Measurements from ENCODE around the gene IRF3.
"Not testable (repeated sequence)": the region's sequence is repeated elsewhere in the genome, so short reads cannot be mapped to it uniquely, and the experiment has no call there.

The IRF3 gene

GRCh38 chr19:49643466-49643865 is 22.2 kb downstream of the IRF3 start:
- DNase-seq, result no peak

- DNase-seq, result no peak
Observed at GRCh38 chr19:49642492-49643035, 23.1 kb downstream of the IRF3 start.

DNA sequence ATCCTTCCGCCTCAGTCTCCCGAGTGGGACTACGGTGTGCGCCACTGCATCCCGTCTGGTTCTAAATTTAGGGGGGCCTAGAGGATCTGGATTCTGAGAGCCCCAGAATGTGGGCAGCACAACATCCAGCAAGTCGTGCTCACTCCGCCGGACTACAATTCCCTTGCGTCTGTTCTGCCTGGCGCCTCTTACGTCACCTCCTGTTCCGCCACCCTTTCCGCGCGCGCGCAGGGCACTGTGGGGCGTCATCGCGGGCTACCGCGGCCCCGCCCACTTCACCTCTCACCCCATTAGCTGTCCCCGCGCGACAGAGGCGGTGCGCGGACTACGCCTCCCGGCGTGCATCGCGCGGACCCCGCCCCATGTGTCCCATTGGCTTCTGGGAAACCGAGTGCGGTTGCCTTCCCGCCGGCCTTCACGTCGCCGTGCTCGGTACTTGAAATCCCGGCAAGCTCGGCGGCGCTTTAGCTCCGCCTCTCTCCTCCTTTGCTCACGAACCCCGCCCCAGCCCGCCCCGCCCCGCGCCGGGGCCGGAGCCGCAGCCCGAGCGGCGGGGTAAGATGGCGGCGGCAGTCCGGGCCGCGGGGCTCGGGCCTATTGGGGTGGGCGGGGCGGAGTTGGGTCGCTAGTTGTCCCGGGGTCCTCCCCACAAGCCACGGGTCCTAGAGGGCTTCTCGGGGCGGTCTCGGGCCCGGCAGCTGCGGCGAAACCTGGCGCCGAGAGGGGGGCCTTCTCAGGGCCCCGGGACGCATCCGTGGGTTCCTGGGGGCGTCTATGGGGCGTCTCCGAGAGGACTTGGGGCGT is 23.8 kb downstream of the IRF3 start, which contains the start of gene SCAF1:
Gene SCAF1 (plus strand): TSS at position 522 of the 804 bp plus-strand sequence. CDS start 2,818 bp downstream, outside the sequence.
- peak; percentile 98 for DNase-seq

DNA sequence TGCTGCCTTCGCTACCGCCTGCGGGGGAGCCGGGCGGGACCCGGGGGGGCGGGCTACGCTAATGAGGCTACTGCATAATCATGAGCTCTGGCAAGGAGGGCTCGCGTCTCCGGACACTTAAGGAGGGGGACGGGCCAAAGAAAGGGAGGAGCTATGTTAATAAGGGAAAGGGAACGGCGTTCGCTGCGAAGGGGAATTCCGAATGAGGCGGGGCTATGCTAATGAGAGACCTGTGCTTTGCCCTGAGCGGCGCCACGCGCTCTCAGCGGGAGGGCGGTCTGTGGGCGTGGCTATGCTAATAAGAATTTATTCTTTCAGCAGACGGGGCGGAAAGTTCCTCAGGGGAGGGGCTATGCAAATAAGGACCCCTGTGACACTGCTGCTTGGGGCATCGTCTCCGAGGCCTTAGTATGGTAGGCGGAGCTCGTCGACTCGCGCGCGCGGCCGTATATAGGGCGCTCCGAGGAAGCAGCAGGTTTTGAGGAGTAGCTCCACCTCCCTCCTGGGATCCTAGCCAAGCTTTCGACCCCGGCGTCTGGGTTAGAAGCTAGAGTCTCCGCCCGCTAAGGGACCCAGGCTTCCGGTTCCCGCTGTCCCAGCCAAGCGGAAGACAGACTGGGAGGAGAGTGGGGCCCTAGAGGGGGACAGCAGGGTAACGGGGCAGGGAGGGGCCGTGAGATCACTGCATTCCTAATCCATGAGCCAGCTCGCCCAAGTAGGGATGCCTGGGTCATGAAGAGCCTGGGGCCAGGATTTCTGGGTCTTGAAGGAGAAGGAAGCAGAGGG is 25.4 kb downstream of the IRF3 start, which contains the start of gene RRAS:
Gene RRAS (minus strand): TSS at position 31 of the 786 bp plus-strand sequence. CDS start 45 bp downstream, outside the sequence.
- peak; percentile 98 for DNase-seq

- no peak for DNase-seq
Observed at GRCh38 chr19:49639401-49640112, 26.1 kb downstream of the IRF3 start.

- DNase-seq, result no peak
Observed at GRCh38 chr19:49637821-49638738, 27.6 kb downstream of the IRF3 start.

- DNase-seq, result no peak
Observed at GRCh38 chr19:49636233-49636932, 29.3 kb downstream of the IRF3 start.

DNA sequence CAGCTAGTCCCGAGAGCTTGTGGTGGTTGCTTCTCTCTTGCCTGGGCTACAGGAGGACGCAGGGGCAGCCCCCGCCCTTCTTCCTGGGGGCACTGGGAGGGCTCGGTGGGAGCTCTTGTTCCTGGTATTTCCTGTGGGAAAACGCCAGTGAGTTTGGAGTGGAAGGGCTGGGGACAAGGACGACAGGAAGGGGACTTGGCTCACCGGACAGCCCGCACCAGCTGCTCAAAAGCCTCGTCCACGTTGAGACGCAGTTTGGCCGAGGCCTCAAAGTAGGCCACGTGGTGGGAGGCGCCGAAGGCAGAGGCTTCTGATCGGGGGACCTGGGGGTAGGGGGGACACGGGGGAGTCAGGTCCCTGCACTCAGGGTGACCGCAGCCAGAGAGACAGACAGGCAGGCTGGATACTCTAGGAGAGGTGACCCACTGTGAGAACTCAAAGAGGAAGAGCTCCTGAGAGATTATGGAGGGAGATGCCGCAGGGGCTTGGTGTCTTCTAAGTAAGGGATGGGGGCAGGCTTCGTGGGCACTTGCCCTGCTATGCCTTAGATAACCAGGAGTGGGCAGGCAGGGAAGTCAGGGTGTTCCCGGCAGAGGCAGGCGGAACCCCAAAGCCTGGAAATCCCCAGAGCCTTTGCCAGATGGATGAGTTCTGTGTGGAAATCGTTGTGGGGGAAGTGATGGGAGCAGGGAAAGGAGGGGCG is 30.0 kb downstream of the IRF3 start:
- DNase-seq, result no peak

DNA sequence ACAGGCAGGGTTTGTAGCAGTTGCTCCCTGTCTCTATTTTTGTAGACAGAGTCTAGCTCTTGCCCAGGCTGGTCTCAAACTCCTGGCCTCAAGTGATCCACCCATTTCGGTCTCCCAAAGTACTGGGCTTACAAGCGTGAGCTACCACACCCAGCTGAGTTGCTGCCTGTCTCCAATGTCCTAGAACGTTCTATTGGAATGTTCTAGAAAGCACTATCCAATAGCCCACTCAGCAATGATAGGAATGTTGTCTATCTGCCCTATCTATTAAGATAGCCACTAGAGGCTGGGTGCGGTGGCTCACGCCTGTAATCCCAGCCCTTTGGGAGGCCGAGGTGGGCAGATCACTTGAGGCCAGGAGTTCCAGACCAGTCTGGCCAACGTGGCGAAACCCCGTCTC is 32.4 kb downstream of the IRF3 start:
- DNase-seq, result not testable (repeated sequence)

DNA sequence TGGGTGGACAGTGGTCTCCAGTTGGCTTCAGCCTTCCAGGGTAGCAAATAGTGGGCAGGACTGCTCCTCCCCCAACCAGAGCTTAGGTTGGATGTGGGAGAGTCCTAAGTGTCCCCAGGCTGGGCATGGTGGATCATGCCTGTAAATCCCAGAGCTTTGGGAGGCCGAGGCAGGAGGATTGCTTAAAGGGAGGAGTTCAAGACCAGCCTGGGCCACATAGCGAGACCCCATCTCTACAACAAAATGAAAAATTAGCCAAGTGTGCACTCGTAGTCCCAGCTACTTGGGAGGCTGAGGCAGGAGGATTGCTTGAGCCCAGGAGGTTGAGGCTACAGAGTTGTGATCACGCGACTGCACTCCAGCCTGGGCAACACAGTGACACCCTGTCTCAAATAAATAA is 33.1 kb downstream of the IRF3 start:
- no peak for DNase-seq

- no peak for DNase-seq
Observed at GRCh38 chr19:49631610-49632192, 34.0 kb downstream of the IRF3 start.

DNA sequence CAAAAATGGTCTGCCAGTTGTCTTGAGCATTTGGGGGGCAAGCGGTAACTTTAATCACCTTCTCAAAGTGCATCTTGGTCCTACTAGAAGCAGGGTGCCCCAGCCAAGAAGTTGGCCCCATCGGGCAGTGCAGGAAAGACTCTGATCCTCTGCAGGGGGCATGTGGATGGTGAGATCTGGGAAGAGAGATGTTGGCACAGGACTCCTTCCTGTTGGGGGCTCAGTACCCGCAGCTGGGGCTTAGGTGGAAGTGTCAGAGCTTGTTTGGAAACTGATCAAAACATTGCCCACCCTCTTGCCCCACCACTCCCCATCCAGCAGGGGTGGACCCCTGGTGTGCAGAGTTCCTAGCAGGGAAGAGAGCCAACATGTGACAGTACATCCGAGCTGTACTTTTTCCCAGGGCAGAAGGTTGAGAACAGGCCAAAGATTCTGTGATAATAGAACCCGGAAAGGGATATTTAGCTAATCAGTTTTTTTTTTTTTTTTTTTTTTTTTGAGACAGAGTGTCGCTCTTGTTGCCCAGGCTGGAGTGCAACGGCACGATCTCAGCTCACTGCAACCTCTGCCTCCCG is 34.6 kb downstream of the IRF3 start:
- DNase-seq, result no peak

DNA sequence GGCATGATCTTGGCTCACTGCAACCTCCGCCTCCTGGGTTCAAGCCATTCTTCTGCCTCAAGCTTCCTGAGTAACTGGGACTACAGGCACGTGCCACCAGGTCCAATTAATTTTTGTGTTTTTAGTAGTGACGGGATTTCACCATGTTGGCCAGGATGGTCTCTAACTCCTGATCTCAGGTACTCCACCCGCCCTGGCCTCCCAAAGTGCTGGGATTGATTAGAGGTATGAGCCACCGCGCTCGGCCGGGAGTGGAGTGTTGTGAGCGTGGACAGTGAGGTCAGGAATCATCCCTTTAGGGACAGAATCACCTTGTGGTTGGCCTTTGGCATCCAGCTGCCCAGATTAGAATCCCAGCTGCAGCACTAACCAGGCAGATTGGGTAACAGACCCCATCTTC is 36.0 kb downstream of the IRF3 start:
- no peak for DNase-seq

GRCh38 chr19:49626226-49626625 is 39.4 kb downstream of the IRF3 start:
- DNase-seq, result no peak

GRCh38 chr19:49624967-49625910 is 40.4 kb downstream of the IRF3 start:
- no peak for DNase-seq

DNA sequence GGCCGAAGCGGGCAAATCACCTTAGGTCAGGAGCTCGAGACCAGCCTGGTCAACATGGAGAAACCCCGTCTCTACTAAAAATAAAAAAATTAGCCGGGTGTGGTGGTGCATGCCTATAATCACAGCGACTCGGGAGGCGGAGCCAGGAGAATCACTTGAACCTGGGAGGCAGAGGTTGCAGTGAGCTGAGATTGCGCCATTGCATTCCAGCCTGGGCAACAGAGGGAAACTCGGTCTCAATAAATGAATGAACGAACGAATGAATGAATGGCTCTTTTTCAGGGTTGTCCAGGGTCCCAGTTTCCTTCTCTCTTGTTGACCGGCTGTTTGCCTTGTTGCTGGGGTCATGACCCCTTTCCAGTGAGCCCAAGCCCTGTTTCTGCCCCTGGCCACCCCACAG is 47.8 kb downstream of the IRF3 start:
- not testable (repeated sequence) for DNase-seq

DNA sequence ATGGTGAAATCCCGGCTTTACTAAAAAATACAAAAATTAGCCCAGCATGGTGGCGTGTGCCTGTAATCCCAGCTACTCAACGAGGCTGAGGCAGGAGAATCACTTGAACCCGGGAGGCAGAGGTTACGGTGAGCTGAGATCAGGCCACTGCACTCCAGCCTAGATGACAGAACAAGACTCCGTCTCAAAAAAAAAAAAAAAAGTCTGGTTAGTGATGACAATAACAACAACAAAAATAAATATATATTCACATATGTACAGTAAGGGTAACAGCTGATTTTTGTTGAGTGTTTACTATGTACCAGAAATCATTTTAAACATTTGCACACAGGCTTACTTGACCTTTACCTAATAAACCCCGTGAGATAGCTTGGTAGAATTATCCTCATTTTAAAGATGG is 48.7 kb downstream of the IRF3 start:
- DNase-seq, result no peak

- DNase-seq, result no peak
Observed at GRCh38 chr19:49616532-49616931, 49.1 kb downstream of the IRF3 start.

GRCh38 chr19:49615861-49616260 is 49.8 kb downstream of the IRF3 start:
- DNase-seq, result no peak

All from NCI-H2107 (cell line).